COR-L47 (cell line): Measurements from ENCODE around the gene RBBP8NL.

Experiments used
- DNase-seq: peaks from one replicate; lab custom pipeline; 2025; lab: John Stamatoyannopoulos, UW

RBBP8NL gene

DNA sequence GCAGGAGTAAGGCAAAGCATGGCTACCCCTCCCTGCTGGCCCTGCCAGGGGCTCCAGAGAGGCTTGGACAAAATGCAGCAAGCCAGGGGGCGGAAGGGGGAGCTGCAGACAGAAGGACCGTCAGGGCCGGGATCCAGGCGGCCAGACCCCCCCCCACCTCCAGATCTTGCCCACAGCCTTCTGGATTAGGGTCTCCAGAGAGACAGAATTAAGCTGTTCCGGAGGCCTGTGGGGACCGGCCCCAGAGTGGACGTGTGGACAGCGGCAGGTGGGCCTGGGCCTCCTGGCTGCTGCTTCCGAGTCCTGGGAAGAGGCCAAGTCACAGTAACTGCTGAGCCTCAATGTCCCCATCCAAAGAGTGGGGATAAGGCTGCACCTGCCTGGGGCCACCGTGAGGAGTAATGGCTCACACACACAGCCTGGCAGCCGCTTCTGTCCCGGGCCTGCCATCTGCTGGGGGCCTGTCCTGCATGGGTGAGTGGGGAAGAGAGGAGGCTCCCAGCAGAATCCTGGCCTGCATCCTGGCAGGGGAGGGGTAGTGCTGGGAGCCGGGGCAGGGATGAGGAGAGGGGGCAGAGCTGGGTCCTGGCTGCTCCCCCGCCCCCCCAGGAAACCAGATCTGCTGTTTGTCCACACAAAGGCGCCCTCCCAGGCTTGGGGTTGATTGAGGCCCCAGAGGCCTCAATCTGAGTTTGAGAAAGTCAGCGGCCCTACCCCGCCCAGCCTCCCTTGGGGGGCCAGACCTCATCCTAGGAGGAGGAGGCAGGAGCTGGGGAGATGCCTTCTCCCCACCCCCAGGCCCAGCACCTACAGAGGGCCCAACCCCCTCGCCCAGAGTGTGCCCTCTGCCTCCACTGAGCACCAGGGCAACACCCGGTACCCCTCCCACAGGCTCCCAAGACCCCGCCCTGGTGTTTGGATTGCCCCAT is 64.1 kb downstream of the RBBP8NL start:
- no peak for DNase-seq

DNA sequence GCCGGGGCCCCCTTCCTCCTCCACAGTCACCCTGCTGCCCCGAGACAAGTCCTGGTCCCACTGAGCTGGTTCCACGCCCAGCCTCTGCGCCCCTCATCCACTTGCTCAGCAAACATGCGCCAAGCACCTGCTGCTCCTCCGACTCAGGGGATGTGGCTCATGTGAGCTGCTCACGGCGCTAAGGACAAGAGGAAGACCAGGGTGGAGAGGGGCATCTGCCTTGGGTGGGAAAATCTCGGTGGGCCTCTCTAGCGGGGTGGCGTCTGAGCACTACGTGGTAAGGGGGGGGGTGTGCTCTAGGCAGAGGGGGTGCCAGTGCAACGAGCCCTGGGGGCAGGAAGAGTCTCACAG is 64.8 kb downstream of the RBBP8NL start:
- DNase-seq: no peak

DNA sequence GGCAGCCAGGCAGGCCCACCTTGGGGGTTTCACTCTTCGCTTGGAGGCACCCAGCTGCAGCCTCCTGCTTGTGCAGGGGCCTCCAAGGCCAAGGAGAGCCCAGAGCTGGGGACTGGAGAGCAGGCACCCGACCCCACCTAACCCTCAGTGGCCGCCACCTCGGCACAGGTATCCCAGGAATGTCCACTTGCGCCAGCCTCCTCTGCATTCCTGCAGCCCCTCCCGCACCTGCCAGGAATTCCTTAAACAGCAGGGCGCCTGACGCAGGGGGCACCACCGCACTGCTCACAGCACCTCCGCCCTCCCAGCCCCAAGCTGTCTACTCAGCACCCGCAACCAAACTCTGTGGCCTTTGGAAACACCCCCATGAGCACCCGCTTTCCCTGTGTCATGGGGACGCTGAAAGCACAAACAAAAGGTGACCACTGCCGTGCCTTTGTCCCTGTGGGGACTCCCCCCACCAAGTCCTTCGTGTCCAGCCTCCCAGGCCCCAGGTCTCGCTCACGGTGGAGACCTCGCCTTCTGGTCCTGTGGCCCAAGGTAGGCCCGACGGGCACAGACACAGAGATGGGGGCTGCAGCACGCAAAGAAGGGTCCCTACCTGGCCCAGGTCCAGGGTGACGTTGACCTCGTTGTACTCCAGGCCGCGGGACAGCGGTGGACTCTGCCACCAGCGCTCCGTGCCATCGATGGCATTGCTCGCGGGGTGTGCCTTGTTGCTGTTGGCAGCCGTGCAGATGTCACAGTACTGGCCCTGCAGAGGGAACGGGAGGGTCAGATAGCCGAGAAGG is 65.3 kb downstream of the RBBP8NL start:
- no peak for DNase-seq

DNA sequence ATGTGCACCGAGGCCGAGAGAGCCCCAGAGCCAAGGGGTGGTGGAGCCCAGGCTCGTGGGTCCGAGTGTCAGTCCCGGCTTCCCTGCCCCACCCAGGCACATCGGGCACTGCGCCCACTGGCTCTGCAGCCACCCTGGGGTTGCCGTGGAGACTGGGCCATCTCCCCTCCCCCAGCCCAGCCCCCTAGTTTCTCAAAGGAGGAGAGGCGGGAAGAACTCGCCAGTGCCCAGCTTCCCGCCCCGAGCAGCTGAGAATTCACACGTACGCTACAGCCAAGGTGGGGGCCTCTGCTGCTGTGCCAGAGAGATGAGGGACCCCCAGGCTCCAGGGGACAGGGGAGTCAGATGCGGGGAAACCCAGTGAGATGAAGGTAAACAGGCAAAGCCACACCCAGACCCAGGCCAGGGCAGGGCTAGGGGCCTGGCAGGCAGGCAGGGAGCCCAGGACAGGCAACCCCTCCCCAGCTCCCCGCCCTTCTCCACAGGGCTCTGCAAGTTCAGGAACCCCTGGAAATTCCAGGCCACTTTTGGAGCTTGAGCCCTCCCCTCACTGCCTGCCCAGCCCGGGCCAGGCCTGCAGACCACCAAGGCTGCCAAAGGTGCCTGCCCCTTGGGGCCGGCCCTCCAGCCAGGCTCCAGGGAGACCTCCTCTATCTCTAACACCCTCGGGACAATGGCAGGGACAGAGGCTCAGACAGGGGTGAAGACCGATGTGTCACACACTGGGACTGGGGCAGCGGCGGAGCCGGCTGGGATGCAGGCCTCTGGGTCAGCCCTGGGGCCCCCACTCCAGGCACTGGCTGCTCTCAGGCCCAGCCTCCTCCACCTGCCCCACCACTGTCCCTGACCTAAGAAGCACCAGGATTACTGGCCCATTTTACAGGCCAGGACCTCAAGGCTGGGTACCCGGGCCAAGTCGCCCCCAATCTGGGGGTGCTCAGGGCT is 66.2 kb downstream of the RBBP8NL start:
- DNase-seq: peak; percentile 40
